Measurements from ENCODE around the gene KRTAP5-2. TPM values are rescaled to one million over a fixed set of nuclear protein-coding genes. Genes with fewer than 3 reads are reported as not detected.

Gene KRTAP5-2
- total and polyA plus RNA-seq, 9 of the 15 experiments (the other 6 are each of a cell fraction or from before 2014, with no cell fraction given), result not detected

- peak; percentile 66 to 87 (median 73) for TF ChIP-seq CTCF (IDR thresholded peaks at IDR 0.05 in 2 of 3, conservative IDR thresholded peaks at IDR 0.05 in 1 of 3; ENCODE audit: insufficient read depth in 2 of 3, low read depth in 1 of 3, low read length in 3 of 3)
- TF ChIP-seq RB1 (IDR thresholded peaks at IDR 0.05; ENCODE audit: low read depth), result peak; percentile 73; the same call in 1 of the 2 replicates
- TF ChIP-seq WHSC1 (IDR thresholded peaks at IDR 0.05; ENCODE audit: low read length), result no peak
- peak in 1 of 2 experiments; percentile 78; a peak in 1 of 4 replicates for TF ChIP-seq NONO (IDR thresholded peaks at IDR 0.05; ENCODE audit: low read depth in 2 of 2, low read length in 1 of 2)
- TF ChIP-seq TSHZ1 (CRISPR knock-in tag; IDR thresholded peaks at IDR 0.05), result no peak
- TF ChIP-seq KLF16 (IDR thresholded peaks at IDR 0.05), result no peak
- no peak for TF ChIP-seq ZC3H8 (IDR thresholded peaks at IDR 0.05)
- no peak for TF ChIP-seq GTF2F1 (IDR thresholded peaks at IDR 0.05; ENCODE audit: low read depth, low read length)
- 0 out of 2 replicates have a peak, but pooled peaks have one; percentile 24 for TF ChIP-seq ZNF263 (CRISPR knock-in tag; IDR thresholded peaks at IDR 0.05; ENCODE audit: borderline replicate concordance)
- no peak for TF ChIP-seq ZNF592 (IDR thresholded peaks at IDR 0.05)
- no peak for TF ChIP-seq TARDBP (IDR thresholded peaks at IDR 0.05)
- TF ChIP-seq THAP7 (CRISPR knock-in tag; IDR thresholded peaks at IDR 0.05), result no peak
- TF ChIP-seq MECOM (CRISPR knock-in tag; IDR thresholded peaks at IDR 0.05), result no peak
- TF ChIP-seq HIVEP1 (CRISPR knock-in tag; IDR thresholded peaks at IDR 0.05), result no peak
- no peak for TF ChIP-seq CHD2 (IDR thresholded peaks at IDR 0.05; ENCODE audit: low read depth, low read length)
- TF ChIP-seq HDAC6 (IDR thresholded peaks at IDR 0.05; ENCODE audit: low read depth, low read length), result no peak
- no peak for TF ChIP-seq POLR2G (IDR thresholded peaks at IDR 0.05; ENCODE audit: low read depth, low read length)
- TF ChIP-seq CHCHD3 (CRISPR knock-in tag; IDR thresholded peaks at IDR 0.05), result no peak
- no peak for TF ChIP-seq HMG20A (CRISPR knock-in tag; conservative IDR thresholded peaks at IDR 0.05)
These were observed 23.7 kb downstream of the KRTAP5-2 start (continued) for GRCh38 chr11:1574238-1574932.

Measured in K562 (cell line).